Measurements from ENCODE around the gene NSMF. TPM values are rescaled to one million over a fixed set of nuclear protein-coding genes. Genes with fewer than 3 reads are reported as not detected.

Gene NSMF
- total and polyA plus RNA-seq, 10 of the 15 experiments (the other 5 are each of a cell fraction or from before 2014, with no cell fraction given): 0.13 to 44.3 (median 13.4) TPM

DNA sequence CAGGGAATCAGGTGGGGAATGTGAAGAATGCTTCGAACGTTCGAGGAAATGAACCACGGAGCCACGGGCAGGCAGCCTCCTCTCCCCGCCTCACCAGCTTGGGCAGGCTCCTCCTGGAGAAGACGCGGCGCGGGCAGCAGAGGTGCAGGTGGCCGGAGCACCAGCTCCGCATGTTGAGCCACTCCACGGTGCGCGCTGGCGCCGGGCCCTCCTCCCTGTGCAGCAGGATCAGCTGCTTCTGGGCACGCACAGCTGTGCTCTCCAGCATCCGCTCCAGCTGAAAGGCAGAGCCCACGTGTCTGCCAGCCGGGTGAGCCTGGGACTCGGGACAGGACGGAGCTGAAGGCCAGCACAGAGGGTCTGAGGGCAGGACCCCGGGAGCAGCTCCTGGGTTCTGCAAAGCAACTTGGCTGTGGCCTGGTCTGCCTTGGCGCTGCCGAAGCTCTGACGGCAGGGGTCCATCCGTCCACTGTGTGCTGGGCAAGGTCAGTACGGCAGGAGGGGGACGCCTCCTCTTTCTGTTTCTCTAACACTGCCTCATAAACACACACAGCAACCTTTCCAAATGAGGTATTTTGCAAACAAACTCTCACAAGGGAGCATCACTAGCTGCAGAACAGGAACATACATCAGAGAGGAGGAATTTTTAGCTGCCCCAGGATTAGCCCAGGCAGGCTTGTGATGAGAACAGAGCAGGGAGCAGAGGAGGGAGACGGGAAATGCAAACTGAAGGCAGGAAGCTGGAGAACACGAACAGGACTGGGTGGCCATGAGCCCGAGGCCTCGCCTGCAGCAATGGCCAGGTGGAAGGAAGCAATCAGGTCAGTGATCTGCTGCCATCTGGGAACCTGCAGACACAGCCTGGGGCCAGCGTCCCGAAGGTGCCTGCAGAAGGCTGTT is 20.1 kb upstream of the NSMF start:
- in situ Hi-C loops (cut with MboI): no loop called here
- Histone ChIP-seq H3K4me1 (ENCODE audit: control insufficient read depth, insufficient read depth, low read length) (no peaks in the 10 kb centered on the region), H3K36me3 (ENCODE audit: control insufficient read depth in 2 of 2, insufficient read depth in 2 of 2, low read length in 1 of 2) (no peaks in the 10 kb centered on the region), H2AFZ (ENCODE audit: control insufficient read depth, low read depth, low read length) (no peak overlapping the region), H3K9me3 (replicated peaks; ENCODE audit: control insufficient read depth, insufficient read depth, low read length) (peaks cover 6% of the 10 kb centered on the region; the same call in 2 of the 3 replicates), H3K4me3 (no peak overlapping the region), H3K4me2 (ENCODE audit: control insufficient read depth, insufficient read depth) (no peak overlapping the region), H3K9ac (ENCODE audit: control insufficient read depth, insufficient read depth, low read length) (no peak overlapping the region), H4K20me1 (ENCODE audit: control insufficient read depth, insufficient read depth) (no peaks in the 10 kb centered on the region), H3K27ac (ENCODE audit: control insufficient read depth, insufficient read depth) (no peak overlapping the region), H3K79me2 (ENCODE audit: control insufficient read depth, insufficient read depth, low read length) (no peaks in the 10 kb centered on the region), H3K27me3 (replicated peaks in 1 of 2; ENCODE audit: control insufficient read depth in 2 of 2, insufficient read depth in 2 of 2, low read length in 1 of 2) (no peaks in the 10 kb centered on the region)
- TF ChIP-seq SMAD1 (IDR thresholded peaks at IDR 0.05; ENCODE audit: low read depth, partially characterized antibody): no peak
- TF ChIP-seq CEBPB (IDR thresholded peaks at IDR 0.05; ENCODE audit: borderline replicate concordance in 1 of 2, low read depth in 2 of 2, low read length in 2 of 2): no peak
- no peak for TF ChIP-seq HDAC6 (IDR thresholded peaks at IDR 0.05; ENCODE audit: unreplicated experiment)
- TF ChIP-seq, protein P1, sequence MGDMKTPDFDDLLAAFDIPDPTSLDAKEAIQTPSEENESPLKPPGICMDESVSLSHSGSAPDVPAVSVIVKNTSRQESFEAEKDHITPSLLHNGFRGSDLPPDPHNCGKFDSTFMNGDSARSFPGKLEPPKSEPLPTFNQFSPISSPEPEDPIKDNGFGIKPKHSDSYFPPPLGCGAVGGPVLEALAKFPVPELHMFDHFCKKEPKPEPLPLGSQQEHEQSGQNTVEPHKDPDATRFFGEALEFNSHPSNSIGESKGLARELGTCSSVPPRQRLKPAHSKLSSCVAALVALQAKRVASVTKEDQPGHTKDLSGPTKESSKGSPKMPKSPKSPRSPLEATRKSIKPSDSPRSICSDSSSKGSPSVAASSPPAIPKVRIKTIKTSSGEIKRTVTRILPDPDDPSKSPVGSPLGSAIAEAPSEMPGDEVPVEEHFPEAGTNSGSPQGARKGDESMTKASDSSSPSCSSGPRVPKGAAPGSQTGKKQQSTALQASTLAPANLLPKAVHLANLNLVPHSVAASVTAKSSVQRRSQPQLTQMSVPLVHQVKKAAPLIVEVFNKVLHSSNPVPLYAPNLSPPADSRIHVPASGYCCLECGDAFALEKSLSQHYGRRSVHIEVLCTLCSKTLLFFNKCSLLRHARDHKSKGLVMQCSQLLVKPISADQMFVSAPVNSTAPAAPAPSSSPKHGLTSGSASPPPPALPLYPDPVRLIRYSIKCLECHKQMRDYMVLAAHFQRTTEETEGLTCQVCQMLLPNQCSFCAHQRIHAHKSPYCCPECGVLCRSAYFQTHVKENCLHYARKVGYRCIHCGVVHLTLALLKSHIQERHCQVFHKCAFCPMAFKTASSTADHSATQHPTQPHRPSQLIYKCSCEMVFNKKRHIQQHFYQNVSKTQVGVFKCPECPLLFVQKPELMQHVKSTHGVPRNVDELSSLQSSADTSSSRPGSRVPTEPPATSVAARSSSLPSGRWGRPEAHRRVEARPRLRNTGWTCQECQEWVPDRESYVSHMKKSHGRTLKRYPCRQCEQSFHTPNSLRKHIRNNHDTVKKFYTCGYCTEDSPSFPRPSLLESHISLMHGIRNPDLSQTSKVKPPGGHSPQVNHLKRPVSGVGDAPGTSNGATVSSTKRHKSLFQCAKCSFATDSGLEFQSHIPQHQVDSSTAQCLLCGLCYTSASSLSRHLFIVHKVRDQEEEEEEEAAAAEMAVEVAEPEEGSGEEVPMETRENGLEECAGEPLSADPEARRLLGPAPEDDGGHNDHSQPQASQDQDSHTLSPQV (IDR thresholded peaks at IDR 0.05): no peak
- FAIRE-seq: no peak
- ChIA-PET RAD21 (ENCODE audit: unreplicated experiment) (no interaction called here), CTCF (no interaction called here), POLR2A (no interaction called here), SMC1A (ENCODE audit: uncharacterized antibody, unreplicated experiment) (no interaction called here)
- no peak for DNase-seq (ENCODE audit: low read depth, low spot score)
- BruUV-seq (replicated peaks): no TSS peak
- 61% methylated on average over 36 of the region's 36 CpGs for WGBS (ENCODE audit: insufficient coverage, insufficient replicate concordance, low lambda C conversion rate, missing lambda C conversion rate)
- ATAC-seq: no peak
- intact Hi-C loops (cut with micrococcal nuclease; ENCODE audit: unreplicated experiment): no loop called here
